HG03520 (cell line): ENCODE data around the gene RABGEF1.
"Not testable (repeated sequence)": the region's sequence is repeated elsewhere in the genome, so short reads cannot be mapped to it uniquely, and the experiment has no call there.

Source experiments
- ATAC-seq: cut with Tn5 transposase; IDR thresholded peaks from one replicate; pipeline ENCODE4 v1.9.1; 2021; ENCODE audit warnings: mild to moderate bottlenecking, moderate library complexity; ENCODE audit not compliant: unreplicated experiment

The RABGEF1 gene

GRCh38 chr7:66735154-66735553 lies 5.4 kb upstream of the RABGEF1 start:
- ATAC-seq: no peak

GRCh38 chr7:66735850-66736249 lies 4.7 kb upstream of the RABGEF1 start:
- no peak for ATAC-seq

GRCh38 chr7:66736892-66737291 lies 3.6 kb upstream of the RABGEF1 start:
- ATAC-seq: no peak

- ATAC-seq: no peak
Observed at GRCh38 chr7:66737667-66738066, 2.9 kb upstream of the RABGEF1 start.

GRCh38 chr7:66739477-66739876 lies 1.1 kb upstream of the RABGEF1 start:
- ATAC-seq: no peak

- ATAC-seq: no peak
Observed at GRCh38 chr7:66739953-66740301, 606 bp upstream of the RABGEF1 start.

- peak; percentile 20 for ATAC-seq
Observed at GRCh38 chr7:66740980-66741709, 612 bp downstream of the RABGEF1 start.

GRCh38 chr7:66741710-66742049 lies 1.1 kb downstream of the RABGEF1 start:
- no peak for ATAC-seq

- not testable (repeated sequence) for ATAC-seq
Observed at GRCh38 chr7:66742298-66742697, 1.8 kb downstream of the RABGEF1 start.

- no peak for ATAC-seq
Observed at GRCh38 chr7:66743920-66744319, 3.4 kb downstream of the RABGEF1 start.

- no peak for ATAC-seq
Observed at GRCh38 chr7:66747385-66747784, 6.9 kb downstream of the RABGEF1 start.

GRCh38 chr7:66747881-66748511 lies 7.5 kb downstream of the RABGEF1 start:
- ATAC-seq: no peak

- no peak for ATAC-seq
Observed at GRCh38 chr7:66748791-66749190, 8.3 kb downstream of the RABGEF1 start.

- ATAC-seq: no peak
Observed at GRCh38 chr7:66751945-66752344, 11.4 kb downstream of the RABGEF1 start.

- ATAC-seq: no peak
Observed at GRCh38 chr7:66754541-66754940, 14.0 kb downstream of the RABGEF1 start.

- ATAC-seq: not testable (repeated sequence)
Observed at GRCh38 chr7:66755059-66755458, 14.5 kb downstream of the RABGEF1 start.

- not testable (repeated sequence) for ATAC-seq
Observed at GRCh38 chr7:66756227-66756626, 15.7 kb downstream of the RABGEF1 start.

- ATAC-seq: no peak
Observed at GRCh38 chr7:66756889-66757288, 16.4 kb downstream of the RABGEF1 start.

GRCh38 chr7:66757939-66758338 lies 17.4 kb downstream of the RABGEF1 start:
- ATAC-seq: no peak

- ATAC-seq: peak; percentile 97
Observed at GRCh38 chr7:66758950-66759628, 18.6 kb downstream of the RABGEF1 start.

- not testable (repeated sequence) for ATAC-seq
Observed at GRCh38 chr7:66763183-66763582, 22.6 kb downstream of the RABGEF1 start.
